NCI-H2171 treated with DMSO at 0.1 percent for 48 hours (cell line): ENCODE measurements around the gene DCST1.
A peak's percentile ranks its signal among the peaks of the same experiment; 100 is the strongest.

ENCODE experiments used
- DNase-seq: peaks from one replicate; lab custom pipeline; 2025; lab: John Stamatoyannopoulos, UW

DCST1 gene

DNA sequence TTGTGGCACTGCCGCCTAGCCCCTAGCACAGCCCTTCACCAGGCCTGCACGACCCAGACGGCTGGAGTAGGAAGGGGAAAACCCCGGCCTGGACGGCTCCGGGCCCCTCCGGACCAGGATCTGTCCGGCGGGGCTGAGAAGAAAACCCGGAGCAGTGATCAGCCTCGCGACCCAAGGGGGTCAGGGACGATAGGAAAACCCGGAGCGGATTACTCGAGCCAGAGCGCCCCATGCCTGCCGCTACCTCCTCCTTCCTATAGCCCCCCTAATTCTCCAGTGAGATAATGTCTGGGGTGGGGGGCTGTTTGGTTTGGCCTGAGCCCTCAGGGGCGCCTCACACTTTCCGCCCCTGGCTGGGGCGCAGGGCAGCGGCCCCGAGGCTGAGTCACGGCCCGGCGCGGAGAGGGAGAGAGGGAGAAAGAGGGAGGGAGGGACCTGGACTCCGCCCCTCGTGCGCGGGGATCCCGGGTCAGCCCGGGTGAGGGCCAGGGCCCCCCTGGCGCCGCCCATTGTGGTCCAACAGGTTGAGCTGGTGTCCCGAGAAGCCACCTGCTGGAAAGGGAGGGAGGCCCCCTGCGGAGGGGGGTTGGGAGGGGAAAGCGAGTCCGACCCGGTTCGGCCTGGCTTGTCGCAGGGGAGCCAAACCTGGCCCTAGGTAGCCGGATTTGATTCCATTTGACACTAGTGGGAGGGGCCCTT, 32.7 kb upstream of the DCST1 start:
- peak; percentile 84 for DNase-seq

DNA sequence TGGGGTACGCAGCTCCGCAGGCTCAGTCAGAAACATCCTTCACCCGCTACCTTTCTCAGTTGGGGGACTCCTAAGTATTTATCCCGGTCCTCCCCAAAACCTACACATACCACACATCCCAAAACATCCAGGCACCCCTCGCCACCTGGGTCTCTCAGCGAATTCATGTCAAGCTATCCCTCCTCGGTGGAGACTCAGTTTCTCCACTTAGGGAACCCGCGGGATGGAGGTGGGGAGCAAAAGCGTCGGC, 32.3 kb upstream of the DCST1 start:
- peak; percentile 84 for DNase-seq

DNA sequence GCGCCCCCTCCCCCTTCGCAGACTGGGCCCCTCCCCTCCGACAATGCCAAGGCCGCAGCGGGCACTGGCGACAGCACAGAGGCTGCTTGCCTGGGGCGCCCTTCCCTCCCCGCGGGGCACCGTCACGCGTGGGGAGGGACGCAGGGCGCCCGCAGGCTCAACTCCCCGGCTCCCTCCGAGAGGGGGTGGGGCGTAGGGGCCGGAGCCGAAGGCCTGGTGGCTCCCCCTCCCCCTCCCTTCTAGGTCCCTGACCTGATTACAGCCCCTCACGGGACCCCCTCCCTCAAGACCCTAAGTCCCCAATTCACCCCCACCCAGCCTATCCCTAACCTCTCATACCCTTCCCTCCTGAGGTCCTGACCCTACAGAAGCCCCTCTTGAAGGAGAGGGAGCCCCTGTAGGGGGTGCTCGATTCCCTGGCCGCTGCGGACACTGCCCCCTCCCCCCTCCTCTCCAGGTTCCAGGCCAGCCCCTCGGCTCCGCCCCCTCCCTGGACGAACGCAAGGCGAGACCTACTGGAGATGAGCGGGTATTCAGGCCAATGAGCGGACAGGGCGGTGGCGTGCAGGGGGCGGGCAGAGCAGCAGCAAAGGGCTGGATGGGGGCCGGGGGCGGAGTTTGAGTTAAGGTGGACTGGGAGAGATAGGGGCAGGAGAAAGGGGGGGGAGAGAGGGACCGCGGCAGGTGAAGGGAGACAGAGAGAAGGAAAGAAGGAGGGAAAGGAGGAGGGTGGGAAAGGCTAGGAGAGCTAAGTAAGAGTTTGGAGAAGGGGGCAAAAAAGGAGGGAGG, 31.8 kb upstream of the DCST1 start:
- peak; percentile 97 for DNase-seq

- DNase-seq = no peak
Observed at GRCh38 chr1:155002464-155003226, 31.0 kb upstream of the DCST1 start, which contains the start of gene ZBTB7B. Gene ZBTB7B, plus strand, starts transcription at chr1:155002802. Its CDS starts 11,859 bp downstream, at chr1:155014661.

DNA sequence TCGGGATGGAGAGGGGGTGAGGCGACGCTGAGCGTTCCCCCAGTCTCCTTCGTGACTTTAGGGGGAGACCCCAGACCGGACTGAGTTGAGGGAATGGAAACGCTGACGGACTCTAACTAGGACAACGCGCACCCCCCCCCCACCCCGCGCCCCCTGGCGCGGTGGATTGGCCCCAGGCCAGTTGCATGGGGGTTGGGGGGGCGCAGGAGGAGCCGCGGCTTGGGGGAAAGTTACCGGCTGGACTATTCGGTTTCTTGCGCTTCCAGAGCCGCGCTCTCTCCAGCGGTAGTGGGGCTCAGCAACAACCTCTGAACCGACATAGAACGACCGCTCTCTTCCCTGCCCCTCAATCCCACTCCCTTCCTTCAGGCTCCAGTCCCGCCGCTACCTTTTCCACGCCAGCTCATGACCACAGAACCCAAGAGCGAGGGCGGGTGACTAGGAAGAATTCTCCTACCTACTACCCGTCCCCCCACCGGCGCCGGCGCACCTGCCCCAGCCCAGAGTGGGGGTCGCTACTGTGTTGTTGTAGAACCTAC, 30.3 kb upstream of the DCST1 start:
- peak; percentile 37 for DNase-seq

GRCh38 chr1:155003766-155004351, 29.8 kb upstream of the DCST1 start:
- DNase-seq = peak; percentile 38

DNA sequence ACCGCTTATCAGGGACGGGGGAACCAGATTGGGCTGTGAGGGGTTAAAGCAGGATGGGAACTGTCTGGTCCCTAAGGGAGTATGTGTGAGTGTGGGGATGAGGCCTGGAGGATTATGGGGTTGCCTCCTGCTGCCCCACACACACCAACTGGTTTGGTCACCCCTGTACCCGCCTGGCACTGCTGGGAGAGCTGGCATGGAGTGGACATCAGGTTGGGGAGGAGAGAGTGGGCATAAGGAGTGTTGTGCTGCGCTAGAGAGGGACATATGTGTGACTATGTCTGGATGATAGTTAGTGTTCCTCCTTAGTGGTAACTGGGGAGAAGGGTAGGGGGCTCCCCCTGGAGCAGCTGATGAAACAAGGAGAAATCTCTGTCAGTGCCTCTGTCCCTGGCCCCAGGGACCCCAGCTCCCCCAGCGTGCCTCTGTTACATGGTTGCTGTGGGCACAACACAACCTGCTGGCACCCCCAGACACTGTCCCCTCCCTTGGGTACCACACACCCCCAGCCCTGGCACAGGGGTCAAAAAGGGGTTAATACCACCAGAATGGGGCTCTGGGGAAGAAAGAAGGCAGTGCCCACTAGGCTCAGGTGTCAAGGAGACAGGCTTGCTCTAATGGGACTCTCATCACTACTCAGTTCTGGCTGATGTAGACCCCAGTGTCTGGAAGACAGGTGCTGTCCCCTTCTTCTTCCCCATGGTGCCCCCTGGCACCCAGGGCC, 29.1 kb upstream of the DCST1 start:
- no peak for DNase-seq

DNA sequence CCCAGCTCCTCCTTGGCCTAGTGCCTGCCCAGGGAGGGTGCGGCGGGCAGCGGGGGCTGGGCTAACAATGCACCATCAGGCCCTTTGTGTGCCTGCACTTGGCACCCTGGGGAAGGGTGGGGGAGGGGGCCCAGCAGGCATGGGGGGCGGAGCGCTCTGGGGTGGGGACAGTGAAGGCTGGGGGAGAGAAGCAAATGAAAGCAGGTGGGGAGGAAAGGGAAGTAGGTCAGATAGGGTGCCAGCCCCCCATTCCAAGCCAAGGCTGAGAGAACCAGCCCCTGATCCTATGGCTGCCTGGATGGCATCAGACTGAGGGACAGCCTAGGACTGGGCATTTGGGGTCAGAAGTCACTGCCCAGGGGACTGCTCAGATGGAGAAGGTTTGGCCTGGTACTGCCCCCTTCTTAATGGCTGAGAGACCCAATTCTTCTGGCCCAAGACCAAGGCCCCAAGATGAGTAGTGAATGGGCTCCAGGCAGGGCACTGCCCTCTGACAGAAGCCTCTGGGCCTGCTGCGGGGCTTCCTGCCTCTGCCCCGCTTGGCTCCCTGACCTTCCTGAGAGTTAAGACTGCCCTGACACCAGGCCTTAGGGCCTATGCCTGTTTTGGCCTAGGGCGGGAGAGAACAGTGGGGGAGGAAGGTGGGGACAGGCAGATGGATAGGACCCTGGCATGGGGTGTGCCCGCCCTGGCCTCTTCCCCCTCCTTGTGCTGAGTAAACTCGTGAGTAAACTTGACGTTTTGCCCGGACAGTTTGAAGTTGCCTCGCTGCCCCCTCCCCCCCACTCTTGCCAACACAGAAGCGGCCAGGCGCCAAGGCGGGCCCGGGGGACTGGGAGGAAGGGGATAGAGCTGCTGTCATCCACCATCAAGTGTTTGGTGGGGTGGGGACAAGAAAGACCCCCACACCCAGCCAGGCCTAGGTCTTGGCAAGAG, 28.3 kb upstream of the DCST1 start:
- no peak for DNase-seq

DNA sequence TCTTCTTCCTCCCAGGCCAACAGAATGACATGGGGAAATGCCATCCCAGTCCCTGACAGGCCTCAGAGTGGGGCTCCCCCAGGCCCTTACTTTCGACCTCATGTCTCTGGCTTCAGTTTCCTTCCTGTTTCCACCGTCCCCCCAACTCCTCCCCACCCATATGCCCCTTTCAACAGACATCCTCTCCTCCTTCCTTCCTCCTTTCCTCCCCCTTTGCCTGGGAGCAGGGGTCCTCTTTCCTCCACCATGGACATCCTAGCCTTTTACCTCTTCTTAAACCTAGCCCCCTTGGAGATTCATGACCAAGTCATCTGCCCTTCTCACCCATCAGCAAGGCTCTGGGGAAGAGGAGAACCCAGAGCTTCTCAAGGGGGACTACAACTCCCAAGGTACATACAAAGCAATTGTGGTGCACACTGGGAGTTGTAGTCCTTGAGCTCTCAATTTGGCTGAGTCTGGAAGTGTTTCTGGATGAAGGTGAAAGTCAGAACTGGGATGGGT, 27.0 kb upstream of the DCST1 start:
- DNase-seq = peak; percentile 42

DNA sequence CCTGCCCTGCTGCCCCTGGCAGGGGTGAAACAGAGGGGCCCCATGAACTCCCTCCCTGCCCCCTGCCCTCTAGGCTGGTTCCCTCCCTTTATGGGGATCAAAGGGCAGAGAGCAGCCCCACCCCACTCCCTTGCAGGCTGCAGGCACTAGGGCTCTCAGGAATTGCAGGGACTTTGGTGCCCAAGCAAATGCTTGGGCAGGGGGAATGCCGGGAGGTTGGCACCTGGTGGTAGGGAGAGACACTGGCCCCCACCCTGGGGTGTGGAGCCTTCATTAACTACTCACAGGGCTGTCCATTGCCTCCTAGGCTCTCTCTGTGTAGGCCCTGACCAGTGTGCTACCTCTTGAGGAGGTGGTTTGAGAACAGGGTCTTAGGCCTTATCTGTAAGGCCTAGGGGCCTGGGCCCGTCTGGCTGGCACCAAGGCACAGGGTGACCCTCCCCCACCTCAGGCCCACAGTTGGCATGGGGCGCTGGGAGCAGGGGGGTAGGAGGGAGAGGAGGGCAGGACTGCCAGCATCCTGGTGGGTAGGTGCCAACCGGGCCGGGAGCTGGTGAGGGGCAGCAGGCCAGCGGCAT, 26.3 kb upstream of the DCST1 start:
- no peak for DNase-seq

- no peak for DNase-seq
Observed at GRCh38 chr1:155008015-155008941, 25.3 kb upstream of the DCST1 start.

DNA sequence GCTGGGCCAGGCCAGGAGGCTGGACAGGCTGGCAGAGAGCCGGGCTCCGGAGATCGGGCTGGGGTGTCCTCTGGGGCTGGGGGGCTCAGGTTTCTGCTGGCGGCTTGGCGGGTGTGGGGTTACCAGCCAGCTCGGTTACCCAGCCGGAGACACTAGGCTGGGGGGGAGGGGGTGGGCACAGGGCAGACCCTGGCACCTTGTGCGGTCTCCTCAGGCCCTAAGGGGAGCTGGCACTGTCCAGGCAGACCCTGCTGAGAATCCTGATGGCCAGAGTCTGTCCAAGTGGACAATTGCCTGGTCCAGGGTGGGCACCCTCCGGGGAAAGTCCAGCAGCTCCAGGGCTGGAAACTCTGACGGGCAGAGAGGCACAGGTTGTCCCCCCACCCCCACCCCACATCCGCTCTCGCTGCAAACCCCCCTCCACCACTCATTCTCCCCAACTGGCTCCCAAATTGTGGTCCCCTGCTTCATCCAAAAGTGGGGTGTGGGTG, 24.4 kb upstream of the DCST1 start:
- no peak for DNase-seq

- DNase-seq = no peak
Observed at GRCh38 chr1:155009742-155010141, 23.9 kb upstream of the DCST1 start.

DNA sequence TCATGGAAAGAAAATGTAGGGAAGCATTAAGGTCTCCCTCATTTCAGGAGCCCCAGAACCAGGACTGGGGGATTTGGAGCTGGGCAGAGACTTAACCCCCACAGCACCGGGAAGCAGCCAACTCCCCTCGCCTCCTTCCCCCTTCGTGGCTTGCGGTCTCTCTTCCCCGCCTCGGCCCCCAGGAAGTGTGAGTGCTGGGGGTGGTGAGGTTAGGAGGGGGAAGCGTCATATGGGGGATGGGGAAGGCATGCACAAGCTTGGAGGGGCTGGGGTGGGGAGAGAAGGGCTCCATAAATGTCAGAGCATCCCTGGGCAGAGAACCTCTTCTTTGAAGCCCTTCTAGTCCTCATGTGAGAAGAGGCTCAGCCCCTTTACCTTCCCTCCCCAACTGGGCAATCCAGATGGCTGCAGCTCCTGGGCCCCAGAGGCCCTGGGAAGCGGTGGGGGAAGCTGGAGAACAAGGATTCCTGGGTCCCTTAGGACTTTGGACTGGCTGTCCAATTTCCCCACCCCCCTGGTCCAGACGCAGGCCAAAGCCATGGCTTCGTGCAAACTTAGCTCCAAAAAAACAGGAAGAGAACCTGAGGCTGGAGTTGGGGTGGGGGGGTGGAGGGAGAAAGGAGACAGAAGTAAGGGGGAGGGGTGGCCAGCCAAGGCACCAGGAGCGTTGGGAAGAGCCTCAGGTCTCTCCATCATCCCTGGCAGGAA, 23.3 kb upstream of the DCST1 start:
- no peak for DNase-seq

DNA sequence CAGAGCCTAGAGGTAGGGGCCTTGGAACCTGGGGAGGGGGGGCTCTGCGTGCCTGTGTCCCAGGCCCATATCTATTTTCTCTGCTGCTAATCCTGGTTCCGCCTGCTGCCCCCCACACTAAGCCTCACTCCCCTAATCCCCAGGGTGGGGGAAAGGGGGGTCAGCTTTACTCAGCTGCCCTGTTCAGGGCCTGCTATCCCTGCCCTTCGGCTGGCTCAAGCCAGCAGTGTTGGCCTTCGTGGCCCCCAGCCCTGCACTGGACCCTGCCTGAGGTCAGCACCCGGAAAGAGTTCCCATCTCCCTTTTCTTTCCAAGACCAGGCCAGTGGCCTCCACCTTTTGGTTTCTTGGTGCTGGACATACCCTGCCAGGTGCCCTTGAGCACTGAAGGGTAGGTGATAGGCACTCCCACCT, 22.6 kb upstream of the DCST1 start:
- DNase-seq = no peak

- no peak for DNase-seq
Observed at GRCh38 chr1:155011437-155012025, 22.1 kb upstream of the DCST1 start.

- peak; percentile 94 for DNase-seq
Observed at GRCh38 chr1:155012026-155012546, 21.5 kb upstream of the DCST1 start.
